HepG2 (cell line): ENCODE results near the gene TTC28. TPM values are rescaled to one million over a fixed set of nuclear protein-coding genes. Genes with fewer than 3 reads are reported as not detected.

Experiments used
- HOXA5 ChIP-seq: sonication (generic); formaldehyde crosslinking; IDR thresholded peaks from 2 replicates; pipeline ENCODE4 v1.4.0; 2020; ENCODE audit warnings: missing genetic modification reagents
- NFIB ChIP-seq: sonication (generic); formaldehyde crosslinking; IDR thresholded peaks from 2 replicates; pipeline ENCODE4 v1.9.0; 2021; ENCODE audit warnings: missing genetic modification reagents, mild to moderate bottlenecking, borderline replicate concordance
- NR1H2 ChIP-seq: sonication (generic); formaldehyde crosslinking; IDR thresholded peaks from 2 replicates; pipeline ENCODE4 v1.8.1; 2022; ENCODE audit warnings: low read depth, missing genetic modification reagents, borderline replicate concordance
- POLR2A ChIP-seq, 2 experiments: IDR thresholded peaks; 2 replicates each; pipeline ENCODE4 v1.6.1; 2011; ENCODE audit warnings: low read depth in 2 of 2, low read length in 2 of 2, mild to moderate bottlenecking in 1 of 2, moderate library complexity in 1 of 2; ENCODE audit not compliant: insufficient read depth in 1 of 2
- ZFAT ChIP-seq: sonication (generic); formaldehyde crosslinking; conservative IDR thresholded peaks from 2 replicates; pipeline ENCODE4 v1.8.1; 2023; ENCODE audit warnings: missing genetic modification reagents, inconsistent platforms
- ZNF326 ChIP-seq: sonication (generic); formaldehyde crosslinking; IDR thresholded peaks from 2 replicates; pipeline ENCODE4 v1.4.0; 2020; ENCODE audit warnings: missing genetic modification reagents, borderline replicate concordance
- ZNF33B ChIP-seq: sonication (generic); formaldehyde crosslinking; IDR thresholded peaks from 2 replicates; pipeline ENCODE4 v1.5.1; 2020; ENCODE audit warnings: mild to moderate bottlenecking, missing genetic modification reagents
- ZNF644 ChIP-seq: IDR thresholded peaks from 2 replicates; pipeline ENCODE4 v1.6.1; 2016; ENCODE audit warnings: low read depth
- polyA plus RNA-seq, 8 experiments: library from polyadenylated mRNA; depleted of rRNA in 3 of 8; stranded (reverse) in 7 of 8; unstranded in 1 of 8; fragments of >200 nt; fragmentation: Illumina TruSeq in 4 of 8; extraction: Trizol in 4 of 8; gene quantifications; 2 replicates each; pipeline versions ENCODE4 v1.2.1 to v1.2.3, GENCODE V29; 2011 to 2016; ENCODE audit warnings: low read depth in 4 of 8, missing spikeins in 1 of 8, mixed read lengths in 1 of 8; ENCODE audit not compliant: insufficient read depth in 1 of 8
- total RNA-seq, 5 experiments: library from RNA; depleted of rRNA; stranded (reverse); fragments of >200 nt; fragmentation: Illumina TruSeq; extraction: Trizol; gene quantifications; 2 replicates each; pipeline ENCODE4 v1.2.3, GENCODE V29; 2016; ENCODE audit warnings: low read depth in 1 of 5
- TF ChIP-seq, protein P1 (sequence below): sonication (generic); formaldehyde crosslinking; IDR thresholded peaks from 2 replicates; pipeline ENCODE4 v1.9.0; 2021; ENCODE audit warnings: missing genetic modification reagents, borderline replicate concordance
- TF ChIP-seq, protein P2 (sequence below): sonication (generic); formaldehyde crosslinking; conservative IDR thresholded peaks from 2 replicates; pipeline ENCODE4 v1.8.0; 2022; ENCODE audit warnings: mild to moderate bottlenecking, moderate library complexity, missing genetic modification reagents
- TF ChIP-seq, protein P3 (sequence below): sonication (generic); formaldehyde crosslinking; IDR thresholded peaks from 2 replicates; pipeline ENCODE4 v1.5.0; 2020; ENCODE audit warnings: mild to moderate bottlenecking, missing genetic modification reagents
- TF ChIP-seq, protein P4 (sequence below): sonication (generic); formaldehyde crosslinking; conservative IDR thresholded peaks from 2 replicates; pipeline ENCODE4 v1.8.1; 2023; ENCODE audit warnings: missing genetic modification reagents
- TF ChIP-seq, protein P5 (sequence below): sonication (generic); formaldehyde crosslinking; IDR thresholded peaks from 2 replicates; pipeline ENCODE4 v1.8.0; 2022; ENCODE audit warnings: mild to moderate bottlenecking, missing genetic modification reagents, moderate library complexity

TTC28 gene
- total and polyA plus RNA-seq, 2 of the 13 experiments (the other 11 are each of a cell fraction or from before 2014, with no cell fraction given) = 4.2 to 13.1 TPM

DNA sequence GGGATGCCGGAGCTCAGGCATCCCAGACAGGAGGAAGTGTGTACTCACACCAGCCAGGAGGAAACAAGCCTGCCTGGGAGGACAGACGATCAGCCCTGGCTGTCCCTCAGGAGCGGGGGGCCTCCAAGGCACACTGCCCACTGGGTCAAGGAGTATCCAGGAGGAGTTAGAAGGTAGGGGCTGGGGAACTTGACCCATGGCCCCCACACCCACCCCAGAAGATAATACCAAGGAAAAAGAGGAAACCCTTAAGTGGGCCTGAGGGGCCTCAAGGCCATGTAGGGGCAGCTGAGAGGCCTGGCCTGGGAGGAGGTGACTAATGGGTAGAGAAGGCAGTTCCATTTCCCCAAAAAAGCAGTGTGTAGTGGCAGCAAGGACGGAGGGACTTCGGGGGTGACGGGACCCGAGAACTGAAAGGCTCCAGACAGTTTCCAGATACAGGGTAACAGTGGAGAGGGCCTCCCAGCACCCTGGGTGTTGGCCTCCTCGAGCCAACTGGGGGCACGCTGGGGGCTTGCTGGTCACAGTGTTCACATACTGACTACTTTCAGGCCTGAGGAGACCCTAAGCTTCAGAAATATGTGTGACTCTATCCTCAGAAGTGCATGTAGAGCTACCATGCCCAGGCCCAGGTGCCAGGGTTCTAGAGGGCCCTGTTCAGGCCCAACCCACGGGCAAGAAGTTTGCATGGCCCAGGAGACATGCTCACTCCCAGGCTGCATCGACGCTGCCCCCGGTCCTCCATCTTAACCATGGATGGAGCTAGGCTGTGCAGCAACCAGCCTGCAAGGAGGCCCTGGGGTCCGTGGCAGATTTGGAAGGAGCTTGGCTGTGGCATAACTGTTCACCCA is 684.9 kb downstream of the TTC28 start (continued):
- TF ChIP-seq, protein P1, sequence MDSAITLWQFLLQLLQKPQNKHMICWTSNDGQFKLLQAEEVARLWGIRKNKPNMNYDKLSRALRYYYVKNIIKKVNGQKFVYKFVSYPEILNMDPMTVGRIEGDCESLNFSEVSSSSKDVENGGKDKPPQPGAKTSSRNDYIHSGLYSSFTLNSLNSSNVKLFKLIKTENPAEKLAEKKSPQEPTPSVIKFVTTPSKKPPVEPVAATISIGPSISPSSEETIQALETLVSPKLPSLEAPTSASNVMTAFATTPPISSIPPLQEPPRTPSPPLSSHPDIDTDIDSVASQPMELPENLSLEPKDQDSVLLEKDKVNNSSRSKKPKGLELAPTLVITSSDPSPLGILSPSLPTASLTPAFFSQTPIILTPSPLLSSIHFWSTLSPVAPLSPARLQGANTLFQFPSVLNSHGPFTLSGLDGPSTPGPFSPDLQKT (CRISPR knock-in tag) = no peak
- TF ChIP-seq, protein P2, sequence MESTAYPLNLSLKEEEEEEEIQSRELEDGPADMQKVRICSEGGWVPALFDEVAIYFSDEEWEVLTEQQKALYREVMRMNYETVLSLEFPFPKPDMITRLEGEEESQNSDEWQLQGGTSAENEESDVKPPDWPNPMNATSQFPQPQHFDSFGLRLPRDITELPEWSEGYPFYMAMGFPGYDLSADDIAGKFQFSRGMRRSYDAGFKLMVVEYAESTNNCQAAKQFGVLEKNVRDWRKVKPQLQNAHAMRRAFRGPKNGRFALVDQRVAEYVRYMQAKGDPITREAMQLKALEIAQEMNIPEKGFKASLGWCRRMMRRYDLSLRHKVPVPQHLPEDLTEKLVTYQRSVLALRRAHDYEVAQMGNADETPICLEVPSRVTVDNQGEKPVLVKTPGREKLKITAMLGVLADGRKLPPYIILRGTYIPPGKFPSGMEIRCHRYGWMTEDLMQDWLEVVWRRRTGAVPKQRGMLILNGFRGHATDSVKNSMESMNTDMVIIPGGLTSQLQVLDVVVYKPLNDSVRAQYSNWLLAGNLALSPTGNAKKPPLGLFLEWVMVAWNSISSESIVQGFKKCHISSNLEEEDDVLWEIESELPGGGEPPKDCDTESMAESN (CRISPR knock-in tag) = no peak
- TF ChIP-seq, protein P3, sequence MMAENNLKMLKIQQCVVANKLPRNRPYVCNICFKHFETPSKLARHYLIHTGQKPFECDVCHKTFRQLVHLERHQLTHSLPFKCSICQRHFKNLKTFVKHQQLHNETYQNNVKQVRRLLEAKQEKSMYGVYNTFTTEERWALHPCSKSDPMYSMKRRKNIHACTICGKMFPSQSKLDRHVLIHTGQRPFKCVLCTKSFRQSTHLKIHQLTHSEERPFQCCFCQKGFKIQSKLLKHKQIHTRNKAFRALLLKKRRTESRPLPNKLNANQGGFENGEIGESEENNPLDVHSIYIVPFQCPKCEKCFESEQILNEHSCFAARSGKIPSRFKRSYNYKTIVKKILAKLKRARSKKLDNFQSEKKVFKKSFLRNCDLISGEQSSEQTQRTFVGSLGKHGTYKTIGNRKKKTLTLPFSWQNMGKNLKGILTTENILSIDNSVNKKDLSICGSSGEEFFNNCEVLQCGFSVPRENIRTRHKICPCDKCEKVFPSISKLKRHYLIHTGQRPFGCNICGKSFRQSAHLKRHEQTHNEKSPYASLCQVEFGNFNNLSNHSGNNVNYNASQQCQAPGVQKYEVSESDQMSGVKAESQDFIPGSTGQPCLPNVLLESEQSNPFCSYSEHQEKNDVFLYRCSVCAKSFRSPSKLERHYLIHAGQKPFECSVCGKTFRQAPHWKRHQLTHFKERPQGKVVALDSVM = no peak
- TF ChIP-seq NR1H2 (CRISPR knock-in tag) (no peak), ZNF33B (CRISPR knock-in tag) (no peak), ZFAT (no peak), ZNF644 (CRISPR knock-in tag) (no peak), HOXA5 (CRISPR knock-in tag) (no peak), NFIB (CRISPR knock-in tag) (no peak), POLR2A (IDR thresholded peaks at IDR 0.05; ENCODE audit: insufficient read depth in 1 of 2, low read depth in 2 of 2, low read length in 2 of 2) (no peak), ZNF326 (no peak)
- TF ChIP-seq, protein P4, sequence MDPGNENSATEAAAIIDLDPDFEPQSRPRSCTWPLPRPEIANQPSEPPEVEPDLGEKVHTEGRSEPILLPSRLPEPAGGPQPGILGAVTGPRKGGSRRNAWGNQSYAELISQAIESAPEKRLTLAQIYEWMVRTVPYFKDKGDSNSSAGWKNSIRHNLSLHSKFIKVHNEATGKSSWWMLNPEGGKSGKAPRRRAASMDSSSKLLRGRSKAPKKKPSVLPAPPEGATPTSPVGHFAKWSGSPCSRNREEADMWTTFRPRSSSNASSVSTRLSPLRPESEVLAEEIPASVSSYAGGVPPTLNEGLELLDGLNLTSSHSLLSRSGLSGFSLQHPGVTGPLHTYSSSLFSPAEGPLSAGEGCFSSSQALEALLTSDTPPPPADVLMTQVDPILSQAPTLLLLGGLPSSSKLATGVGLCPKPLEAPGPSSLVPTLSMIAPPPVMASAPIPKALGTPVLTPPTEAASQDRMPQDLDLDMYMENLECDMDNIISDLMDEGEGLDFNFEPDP (CRISPR knock-in tag) = no peak
- TF ChIP-seq, protein P5, sequence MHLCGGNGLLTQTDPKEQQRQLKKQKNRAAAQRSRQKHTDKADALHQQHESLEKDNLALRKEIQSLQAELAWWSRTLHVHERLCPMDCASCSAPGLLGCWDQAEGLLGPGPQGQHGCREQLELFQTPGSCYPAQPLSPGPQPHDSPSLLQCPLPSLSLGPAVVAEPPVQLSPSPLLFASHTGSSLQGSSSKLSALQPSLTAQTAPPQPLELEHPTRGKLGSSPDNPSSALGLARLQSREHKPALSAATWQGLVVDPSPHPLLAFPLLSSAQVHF (CRISPR knock-in tag) = no peak
